SK-N-SH (cell line): ENCODE measurements around the gene MSANTD3.

Experiments used
- FOXJ3 ChIP-seq: sonication (generic); formaldehyde crosslinking; IDR thresholded peaks from 2 replicates; pipeline ENCODE4 v1.5.1; 2020; ENCODE audit warnings: mild to moderate bottlenecking, missing genetic modification reagents
- YY1 ChIP-seq: IDR thresholded peaks from 2 replicates; pipeline ENCODE4 v1.4.0; 2012; ENCODE audit warnings: low read depth, mild to moderate bottlenecking

GRCh38 chr9:100449420-100449819 is 22.5 kb downstream of the MSANTD3 start:
- no peak for TF ChIP-seq FOXJ3 (CRISPR knock-in tag)
- no peak for TF ChIP-seq YY1
